ENCODE data around the gene ANXA5.

GRCh38 chr4:121679267-121679666 lies 17.5 kb downstream of the ANXA5 start:
- no peak for TF ChIP-seq GABPA (IDR thresholded peaks at IDR 0.05; ENCODE audit: low read depth)
- no peak for TF ChIP-seq CTCF (IDR thresholded peaks at IDR 0.05)
- no peak for TF ChIP-seq POLR2AphosphoS5 (IDR thresholded peaks at IDR 0.05; ENCODE audit: low read depth, low read length)
- TF ChIP-seq EZH2phosphoT487 (IDR thresholded peaks at IDR 0.05; ENCODE audit: borderline replicate concordance, low read depth): no peak
- TF ChIP-seq CHD2 (IDR thresholded peaks at IDR 0.05; ENCODE audit: low read length, partially characterized antibody): no peak
- TF ChIP-seq RFX5 (IDR thresholded peaks at IDR 0.05; ENCODE audit: low read length): no peak
- TF ChIP-seq MEF2A (IDR thresholded peaks at IDR 0.05; ENCODE audit: borderline replicate concordance, low read depth): no peak
- no peak for TF ChIP-seq TEAD4 (IDR thresholded peaks at IDR 0.05; ENCODE audit: borderline replicate concordance, insufficient read depth)
- TF ChIP-seq USF1 (IDR thresholded peaks at IDR 0.05; ENCODE audit: borderline replicate concordance, low read depth): no peak
- TF ChIP-seq JUND (IDR thresholded peaks at IDR 0.05): no peak
- no peak for TF ChIP-seq YY1 (IDR thresholded peaks at IDR 0.05; ENCODE audit: low read depth)
